ENCODE results near the gene SLC40A1. TPM values are rescaled to one million over a fixed set of nuclear protein-coding genes. Genes with fewer than 3 reads are reported as not detected.

The SLC40A1 gene
- total and polyA plus RNA-seq, 2 of the 13 experiments (the other 11 are each of a cell fraction or from before 2014, with no cell fraction given), result 10.6 to 24.9 TPM

- TF ChIP-seq RFX3 (CRISPR knock-in tag; IDR thresholded peaks at IDR 0.05) (no peak), ZBTB20 (CRISPR knock-in tag; IDR thresholded peaks at IDR 0.05; ENCODE audit: borderline replicate concordance, low read depth) (no peak), KLF6 (CRISPR knock-in tag; IDR thresholded peaks at IDR 0.05) (no peak), ZXDC (CRISPR knock-in tag; IDR thresholded peaks at IDR 0.05) (no peak), ZNF83 (CRISPR knock-in tag; IDR thresholded peaks at IDR 0.05; ENCODE audit: borderline replicate concordance) (no peak), ZNF598 (CRISPR knock-in tag; IDR thresholded peaks at IDR 0.05; ENCODE audit: borderline replicate concordance) (no peak)
These were observed 20.9 kb downstream of the SLC40A1 start (continued) for GRCh38 chr2:189559579-189560272.

GRCh38 chr2:189558516-189559272, 21.9 kb downstream of the SLC40A1 start:
- peak; percentile 32; the same call in 2 of the 3 replicates for ATAC-seq
- Histone ChIP-seq H3K36me3 (replicated peaks in 1 of 2; ENCODE audit: control insufficient read depth in 1 of 2, insufficient read depth in 2 of 2, low read length in 2 of 2) (peaks cover 3 to 6% of the 10 kb centered on the region in 2 experiments; a peak in 4 of 5 replicates), H3K4me3 (replicated peaks in 1 of 3; ENCODE audit: insufficient read depth in 1 of 3, low read depth in 2 of 3, low read length in 3 of 3) (no peak overlapping the region), H2AFZ (ENCODE audit: low read length) (no peak overlapping the region), H3K79me2 (ENCODE audit: insufficient read depth, low read length) (no peaks in the 10 kb centered on the region), H3K27me3 (ENCODE audit: control insufficient read depth in 1 of 2, insufficient read depth in 2 of 2, low read length in 2 of 2) (no peaks in the 10 kb centered on the region), H3K9ac (ENCODE audit: insufficient read depth, low read depth, low read length) (no peak overlapping the region), H4K20me1 (ENCODE audit: insufficient read depth, low read length) (no peaks in the 10 kb centered on the region), H3K4me1 (ENCODE audit: insufficient read depth, low read length) (peaks cover 67% of the 10 kb centered on the region), H3K27ac (ENCODE audit: extremely low read length, insufficient read depth, low read length) (peak overlapping the region; percentile 34), H3K4me2 (ENCODE audit: low read depth, low read length) (no peak overlapping the region), H3K9me3 (ENCODE audit: low read length) (no peaks in the 10 kb centered on the region)
- ChIA-PET POLR2A (interaction anchor here (3.1 kb wide), 1 partner anchor 21 kb away, joined by 26 read pairs; the partner anchor contains the start of gene SLC40A1), CTCF (ENCODE audit: low intra/inter-chr PET ratio, low total read pairs) (no interaction called here)
- in situ Hi-C loops (cut with HindIII; ENCODE audit: extremely low pct_ligation_motif_present, low pct_unique_long_range_greater_than_20kb) (no loop called here), intact Hi-C loops (cut with micrococcal nuclease; ENCODE audit: unreplicated experiment) (loop anchor here (5.0 kb wide), 2 partner anchors 36 to 51 kb away; no protein-coding TSS in a partner anchor)
- no TSS peak for BruUV-seq (replicated peaks)
- no peak for FAIRE-seq
- no peak for DNase-seq (ENCODE audit: low spot score)
- WGBS (ENCODE audit: low lambda C conversion rate), result 93% methylated on average over 6 of the region's 6 CpGs
- TF ChIP-seq TOE1 (CRISPR knock-in tag; IDR thresholded peaks at IDR 0.05) (no peak), RARA (CRISPR knock-in tag; IDR thresholded peaks at IDR 0.05) (peak; percentile 42; the same call in 1 of the 2 replicates), ZBTB7A (CRISPR knock-in tag; IDR thresholded peaks at IDR 0.05) (no peak), FOXP1 (IDR thresholded peaks at IDR 0.05) (no peak), FOXP1 (CRISPR knock-in tag; IDR thresholded peaks at IDR 0.05) (peak; percentile 66), ONECUT2 (CRISPR knock-in tag; IDR thresholded peaks at IDR 0.05) (no peak), FOXP4 (CRISPR knock-in tag; IDR thresholded peaks at IDR 0.05) (peak; percentile 44; the same call in 1 of the 2 replicates)
